ENCODE data around the gene SFXN2.
"Not testable (repeated sequence)": the region's sequence is repeated elsewhere in the genome, so short reads cannot be mapped to it uniquely, and the experiment has no call there.

SFXN2 gene

DNA sequence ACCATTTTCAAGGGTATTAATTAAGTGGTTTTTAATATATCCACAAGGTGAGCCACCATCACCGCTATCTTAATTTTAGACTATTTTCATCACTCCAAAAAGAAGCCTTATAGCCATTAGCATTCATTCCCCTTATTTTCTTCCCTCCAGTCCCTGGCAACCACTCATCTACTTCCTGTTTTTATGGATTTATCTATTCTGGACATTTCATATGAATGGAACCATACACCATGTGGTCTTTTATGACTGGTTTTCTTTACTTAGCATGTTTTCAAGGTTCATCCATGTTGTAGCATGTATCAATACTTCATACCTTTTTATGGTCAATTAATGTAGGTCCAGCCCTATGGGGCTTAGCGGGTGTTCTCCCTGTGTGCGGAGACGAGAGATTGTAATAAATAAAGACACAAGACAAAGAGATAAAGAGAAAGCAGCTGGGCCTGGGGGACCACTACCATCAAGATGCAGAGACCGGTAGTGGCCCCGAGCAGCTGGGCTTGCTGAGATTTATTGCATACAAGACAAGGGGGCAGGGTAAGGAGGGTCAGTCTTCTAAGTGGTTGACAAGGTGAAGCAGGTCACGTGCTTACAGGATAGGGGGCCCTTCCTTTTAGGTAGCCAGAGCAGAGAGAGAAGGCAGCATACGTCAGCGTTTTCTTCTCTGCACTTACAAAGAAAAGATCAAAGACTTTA is 44.0 kb downstream of the SFXN2 start:
- H3K9ac ChIP-seq (ENCODE audit: low read length), result no peak overlapping the region
- H3K27me3 ChIP-seq (ENCODE audit: control insufficient read depth, insufficient read depth, low read length), result no peaks in the 10 kb centered on the region
- no peak overlapping the region for H3K4me3 ChIP-seq (ENCODE audit: low read depth, low read length)
- no peak overlapping the region for H3K27ac ChIP-seq (ENCODE audit: low read depth, low read length)
- H3K36me3 ChIP-seq (ENCODE audit: control insufficient read depth, insufficient read depth, low read length), result no peaks in the 10 kb centered on the region
- H3K4me1 ChIP-seq (ENCODE audit: control insufficient read depth, insufficient read depth, low read length), result peaks cover 3% of the 10 kb centered on the region
- no peaks in the 10 kb centered on the region for H3K9me3 ChIP-seq (ENCODE audit: control insufficient read depth, insufficient read depth, low read depth, low read length)

DNA sequence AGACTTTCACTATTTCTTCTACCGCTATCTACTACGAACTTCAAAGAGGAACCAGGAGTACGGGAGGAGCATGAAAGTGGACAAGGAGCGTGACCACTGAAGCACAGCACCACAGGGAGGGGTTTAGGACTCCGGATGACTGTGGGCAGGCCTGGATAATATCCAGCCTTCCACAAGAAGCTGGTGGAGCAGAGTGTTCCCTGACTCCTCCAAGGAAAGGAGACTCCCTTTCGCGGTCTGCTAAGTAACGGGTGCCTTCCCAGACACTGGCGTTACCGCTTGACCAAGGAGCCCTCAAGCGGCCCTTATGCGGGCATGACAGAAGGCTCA is 44.5 kb downstream of the SFXN2 start:
- H3K27ac ChIP-seq (ENCODE audit: low read depth, low read length); H3K9ac ChIP-seq (ENCODE audit: low read length); H3K9me3 ChIP-seq (ENCODE audit: control insufficient read depth, insufficient read depth, low read depth, low read length); H3K4me1 ChIP-seq (ENCODE audit: control insufficient read depth, insufficient read depth, low read length); H3K27me3 ChIP-seq (ENCODE audit: control insufficient read depth, insufficient read depth, low read length); H3K36me3 ChIP-seq (ENCODE audit: control insufficient read depth, insufficient read depth, low read length); H3K4me3 ChIP-seq (ENCODE audit: low read depth, low read length): not testable (repeated sequence)

DNA sequence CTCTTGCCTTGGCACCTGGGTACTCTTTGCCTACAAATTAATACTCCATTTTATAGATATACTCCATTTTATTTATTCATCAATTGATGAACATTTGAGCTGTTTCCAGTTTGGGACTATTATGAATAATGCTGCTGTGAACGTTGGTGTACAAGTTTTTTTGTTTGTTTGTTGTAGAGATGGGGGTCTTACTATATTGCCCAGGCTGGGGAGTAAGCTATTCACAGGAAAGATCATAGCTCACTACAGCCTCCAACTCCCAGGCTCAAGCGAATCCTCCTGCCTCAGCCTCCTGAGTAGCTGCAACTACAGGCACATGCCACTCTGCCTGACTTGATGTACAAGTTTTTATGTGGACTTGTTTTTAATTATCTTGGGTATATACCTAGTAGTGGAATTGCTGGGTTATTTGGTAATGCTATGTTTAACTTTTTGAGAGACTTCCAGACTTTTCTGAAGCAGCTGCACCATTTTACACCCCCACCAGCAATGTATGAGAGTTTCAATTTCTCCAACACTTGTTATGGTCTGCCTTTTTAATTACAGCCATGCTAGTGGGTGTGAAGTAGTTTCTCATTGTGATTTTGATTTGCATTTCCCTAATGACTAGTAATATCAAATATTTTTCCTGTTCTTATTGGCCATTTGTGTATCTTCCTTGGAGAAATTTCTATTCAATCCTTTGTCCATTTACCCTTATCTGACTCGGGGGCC is 45.2 kb downstream of the SFXN2 start:
- no peak overlapping the region for H3K9ac ChIP-seq (ENCODE audit: low read length)
- H3K4me1 ChIP-seq (ENCODE audit: control insufficient read depth, insufficient read depth, low read length), result no peaks in the 10 kb centered on the region; the same call in 1 of the 2 replicates
- no peaks in the 10 kb centered on the region for H3K27me3 ChIP-seq (ENCODE audit: control insufficient read depth, insufficient read depth, low read length)
- no peaks in the 10 kb centered on the region for H3K36me3 ChIP-seq (ENCODE audit: control insufficient read depth, insufficient read depth, low read length)
- H3K27ac ChIP-seq (ENCODE audit: low read depth, low read length), result no peak overlapping the region
- no peak overlapping the region for H3K4me3 ChIP-seq (ENCODE audit: low read depth, low read length)
- H3K9me3 ChIP-seq (ENCODE audit: control insufficient read depth, insufficient read depth, low read depth, low read length), result no peaks in the 10 kb centered on the region

DNA sequence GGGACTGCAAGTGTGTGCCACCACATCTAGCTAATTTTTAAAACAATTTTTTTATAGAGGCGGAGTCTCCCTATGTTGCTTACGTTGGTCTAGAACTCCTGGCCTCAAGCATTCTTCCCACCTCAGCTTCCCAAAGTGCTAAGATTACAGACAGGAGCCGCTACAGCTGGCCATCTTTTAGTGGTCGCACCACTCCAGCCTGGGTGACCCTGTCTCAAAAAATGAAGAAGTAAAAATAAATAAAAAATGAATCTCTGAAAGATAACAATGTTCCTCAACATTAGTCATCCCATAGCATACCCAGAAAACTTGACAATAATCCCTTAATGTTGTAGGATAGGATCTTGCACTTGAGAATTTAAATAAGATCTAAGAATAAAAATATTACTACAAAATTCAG is 47.5 kb downstream of the SFXN2 start:
- Histone ChIP-seq H3K27me3 (ENCODE audit: control insufficient read depth, insufficient read depth, low read length) (no peaks in the 10 kb centered on the region), H3K4me3 (ENCODE audit: low read depth, low read length) (no peak overlapping the region), H3K9me3 (ENCODE audit: control insufficient read depth, insufficient read depth, low read depth, low read length) (no peaks in the 10 kb centered on the region), H3K4me1 (ENCODE audit: control insufficient read depth, insufficient read depth, low read length) (no peaks in the 10 kb centered on the region; the same call in 1 of the 2 replicates), H3K9ac (ENCODE audit: low read length) (no peak overlapping the region), H3K27ac (ENCODE audit: low read depth, low read length) (no peak overlapping the region), H3K36me3 (ENCODE audit: control insufficient read depth, insufficient read depth, low read length) (0 out of 2 replicates have a peak, but pooled peaks cover 2% of the 10 kb centered on the region)

DNA sequence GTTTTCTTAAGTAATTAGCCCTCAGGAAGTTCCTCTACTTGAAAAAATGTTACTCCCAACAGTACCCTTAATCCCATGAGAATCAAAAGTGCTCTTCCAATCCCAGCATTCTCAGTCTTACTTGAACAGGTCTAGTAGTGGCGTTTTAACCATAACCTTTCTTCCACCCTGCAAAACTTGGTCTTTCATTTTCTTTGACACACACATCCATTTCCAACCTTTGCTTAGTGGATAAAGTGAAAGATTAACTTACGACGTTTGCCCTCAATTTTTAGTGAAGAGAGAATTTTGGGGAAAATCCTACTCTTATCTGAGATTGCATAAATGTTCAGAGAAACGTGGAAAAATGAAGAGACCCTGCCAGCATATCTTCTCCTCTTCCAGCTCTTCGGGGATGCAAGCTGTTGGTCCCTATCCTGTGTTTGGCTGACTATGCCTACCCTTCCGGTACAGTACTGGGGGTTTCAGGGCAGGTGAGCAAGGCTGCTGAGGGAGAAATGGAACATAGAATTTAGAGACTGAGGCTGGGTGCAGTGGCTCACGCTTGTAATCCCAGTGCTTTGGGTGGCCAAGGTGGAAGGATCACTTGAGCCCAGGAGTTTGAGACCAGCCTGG is 48.1 kb downstream of the SFXN2 start:
- Histone ChIP-seq H3K27me3 (ENCODE audit: control insufficient read depth, insufficient read depth, low read length) (no peaks in the 10 kb centered on the region), H3K36me3 (ENCODE audit: control insufficient read depth, insufficient read depth, low read length) (0 out of 2 replicates have a peak, but pooled peaks cover 2% of the 10 kb centered on the region), H3K9ac (ENCODE audit: low read length) (no peak overlapping the region), H3K27ac (ENCODE audit: low read depth, low read length) (no peak overlapping the region), H3K4me1 (ENCODE audit: control insufficient read depth, insufficient read depth, low read length) (no peaks in the 10 kb centered on the region; the same call in 1 of the 2 replicates), H3K4me3 (ENCODE audit: low read depth, low read length) (no peak overlapping the region), H3K9me3 (ENCODE audit: control insufficient read depth, insufficient read depth, low read depth, low read length) (no peaks in the 10 kb centered on the region)

GRCh38 chr10:102763037-102763607 is 48.7 kb downstream of the SFXN2 start:
- no peak overlapping the region for H3K4me3 ChIP-seq (ENCODE audit: low read depth, low read length)
- H3K36me3 ChIP-seq (ENCODE audit: control insufficient read depth, insufficient read depth, low read length), result 0 out of 2 replicates have a peak, but pooled peaks cover 2% of the 10 kb centered on the region
- H3K9ac ChIP-seq (ENCODE audit: low read length), result no peak overlapping the region
- H3K4me1 ChIP-seq (ENCODE audit: control insufficient read depth, insufficient read depth, low read length), result no peaks in the 10 kb centered on the region; the same call in 1 of the 2 replicates
- no peak overlapping the region for H3K27ac ChIP-seq (ENCODE audit: low read depth, low read length)
- no peaks in the 10 kb centered on the region for H3K27me3 ChIP-seq (ENCODE audit: control insufficient read depth, insufficient read depth, low read length)
- no peaks in the 10 kb centered on the region for H3K9me3 ChIP-seq (ENCODE audit: control insufficient read depth, insufficient read depth, low read depth, low read length)

DNA sequence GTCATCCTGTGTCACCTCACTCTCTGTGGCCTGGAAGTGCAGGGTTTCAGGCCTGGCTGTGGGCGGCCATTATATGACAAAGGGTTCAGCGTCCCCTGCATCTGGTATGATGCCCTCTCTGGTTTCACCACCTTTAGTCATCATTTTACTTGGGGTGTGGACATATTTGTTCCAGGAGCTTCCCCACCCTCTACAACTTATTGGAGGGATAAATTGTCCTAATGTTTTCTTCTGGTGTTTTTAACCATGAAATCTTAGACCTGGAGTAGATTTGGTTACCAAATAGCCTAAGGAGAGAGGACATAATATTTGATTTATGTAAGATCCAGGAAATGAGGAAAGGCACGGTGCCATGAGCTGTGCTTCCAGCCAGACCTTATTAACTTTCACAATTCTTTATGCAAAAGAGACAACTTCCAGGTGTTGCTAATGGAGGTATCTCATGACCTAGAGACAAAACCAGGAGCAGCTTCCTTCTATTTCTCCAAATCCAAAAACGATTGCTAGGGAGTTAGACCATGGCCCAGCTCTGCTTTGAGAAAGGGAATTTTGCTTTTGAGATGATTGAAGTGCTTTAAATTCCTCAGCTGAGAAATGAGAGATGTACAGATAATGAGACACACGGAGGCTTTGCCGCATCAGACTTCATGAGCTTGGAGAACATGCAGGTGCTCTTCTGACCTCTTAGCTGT is 50.2 kb downstream of the SFXN2 start:
- Histone ChIP-seq H3K9me3 (ENCODE audit: control insufficient read depth, insufficient read depth, low read depth, low read length) (no peaks in the 10 kb centered on the region), H3K27me3 (ENCODE audit: control insufficient read depth, insufficient read depth, low read length) (no peaks in the 10 kb centered on the region), H3K4me3 (ENCODE audit: low read depth, low read length) (no peak overlapping the region), H3K36me3 (ENCODE audit: control insufficient read depth, insufficient read depth, low read length) (0 out of 2 replicates have a peak, but pooled peaks cover 2% of the 10 kb centered on the region), H3K27ac (ENCODE audit: low read depth, low read length) (no peak overlapping the region), H3K9ac (ENCODE audit: low read length) (no peak overlapping the region), H3K4me1 (ENCODE audit: control insufficient read depth, insufficient read depth, low read length) (peaks cover 4% of the 10 kb centered on the region; the same call in 1 of the 2 replicates)

GRCh38 chr10:102765336-102765735 is 50.9 kb downstream of the SFXN2 start:
- Histone ChIP-seq H3K4me3 (ENCODE audit: low read depth, low read length) (no peak overlapping the region), H3K9me3 (ENCODE audit: control insufficient read depth, insufficient read depth, low read depth, low read length) (no peaks in the 10 kb centered on the region), H3K9ac (ENCODE audit: low read length) (no peak overlapping the region), H3K36me3 (ENCODE audit: control insufficient read depth, insufficient read depth, low read length) (0 out of 2 replicates have a peak, but pooled peaks cover 2% of the 10 kb centered on the region), H3K4me1 (ENCODE audit: control insufficient read depth, insufficient read depth, low read length) (peaks cover 10% of the 10 kb centered on the region; the same call in 1 of the 2 replicates), H3K27ac (ENCODE audit: low read depth, low read length) (no peak overlapping the region), H3K27me3 (ENCODE audit: control insufficient read depth, insufficient read depth, low read length) (no peaks in the 10 kb centered on the region)

- no peak overlapping the region for H3K27ac ChIP-seq (ENCODE audit: low read depth, low read length)
- H3K4me1 ChIP-seq (ENCODE audit: control insufficient read depth, insufficient read depth, low read length), result peaks cover 14% of the 10 kb centered on the region; the same call in 1 of the 2 replicates
- no peaks in the 10 kb centered on the region for H3K9me3 ChIP-seq (ENCODE audit: control insufficient read depth, insufficient read depth, low read depth, low read length)
- H3K4me3 ChIP-seq (ENCODE audit: low read depth, low read length), result no peak overlapping the region
- no peak overlapping the region for H3K9ac ChIP-seq (ENCODE audit: low read length)
- H3K36me3 ChIP-seq (ENCODE audit: control insufficient read depth, insufficient read depth, low read length), result 0 out of 2 replicates have a peak, but pooled peaks cover 2% of the 10 kb centered on the region
- H3K27me3 ChIP-seq (ENCODE audit: control insufficient read depth, insufficient read depth, low read length), result no peaks in the 10 kb centered on the region
These were observed 53.2 kb downstream of the SFXN2 start for GRCh38 chr10:102767428-102768160.

All from HUES6 (cell line).